Adrenal gland (tissue), 12 donors: ENCODE results near the gene SLC35A2. TPM values are rescaled to one million over a fixed set of nuclear protein-coding genes. Genes with fewer than 3 reads are reported as not detected.

Source experiments
- DNase-seq, 7 donors: peaks; one replicate each; pipeline ENCODE4 v3.0.0-alpha.2; 2019 to 2020
- H3K27ac ChIP-seq, 5 donors: fragments of 200-600 bp; sonication (generic) in 4 of 5; 1 replicate in 3 of 5; 2 replicates in 2 of 5; pipeline versions ENCODE4 v1.5.1 to v1.8.0; 2016 to 2020; ENCODE audit warnings: mild to moderate bottlenecking in 1 of 5
- H3K27me3 ChIP-seq: fragments of 200-600 bp; 2 replicates; pipeline ENCODE4 v1.8.0; 2021
- H3K36me3 ChIP-seq, 2 donors: fragments of 200-600 bp; replicated peaks in 1 of 2; 1 replicate in 1 of 2; 2 replicates in 1 of 2; pipeline versions ENCODE4 v1.5.1 to v1.8.0; 2018 to 2022
- H3K4me1 ChIP-seq, 2 donors: fragments of 200-600 bp; replicated peaks in 1 of 2; 1 replicate in 1 of 2; 2 replicates in 1 of 2; pipeline versions ENCODE4 v1.5.1 to v1.8.0; 2018 to 2021
- H3K4me3 ChIP-seq, 4 donors: fragments of 200-600 bp; sonication (generic) in 3 of 4; one replicate each; pipeline ENCODE4 v1.5.1; 2016 to 2018
- H3K9me3 ChIP-seq, 3 donors: fragments of 200-600 bp; sonication (generic) in 1 of 3; replicated peaks in 1 of 3; 1 replicate in 2 of 3; 2 replicates in 1 of 3; pipeline versions ENCODE4 v1.5.1 to v1.8.0; 2016 to 2021
- POLR2A ChIP-seq, 2 donors: fragments of 450-650 bp; IDR thresholded peaks; one replicate each; pipeline ENCODE4 v1.6.1; 2017; ENCODE audit warnings: antibody characterized with exemption in 2 of 2, mild to moderate bottlenecking in 2 of 2, moderate library complexity in 1 of 2
- WGBS, 4 donors: extraction: QIAGEN DNeasy Blood & Tissue Kit in 2 of 4; methylation state at CpG; one replicate each; pipeline versions ENCODE4 v1.1.5 to v1.1.7; 2013 to 2017; 5-methylcytosine and 5-hydroxymethylcytosine counted together
- intact Hi-C, 2 donors: fragments of 100-400 bp; cut with DNase I; formaldehyde crosslinking; loops; one replicate each; pipeline versions ENCODE4 v1.14.1 to v1.15.0; 2022 to 2023
- polyA plus RNA-seq, 3 donors: library from polyadenylated mRNA; stranded (reverse); fragments of 200-250 nt in 2 of 3; fragments of 350-450 nt in 1 of 3; fragmentation: Illumina TruSeq in 1 of 3; extraction: RNeasy Lipid Tissue Mini Kit (QIAGEN cat#74804) in 1 of 3; gene quantifications; one replicate each; pipeline ENCODE4 v1.2.3, GENCODE V29; 2013 to 2014
- total RNA-seq, 9 donors: library from RNA; depleted of rRNA in 4 of 9; stranded (reverse); fragments of >200 nt in 4 of 9; fragments of 120-200 nt in 1 of 9; fragmentation: NEBNext Ultra II Directional in 1 of 9; extraction: Animal tissue kit (Norgen Biotek cat#: 25700) in 1 of 9; gene quantifications; one replicate each; pipeline versions ENCODE4 v1.1.0 to v1.2.4, GENCODE V29; 2013 to 2023
- TF ChIP-seq, protein P1 (sequence below), 6 experiments: fragments of 450-650 bp in 4 of 6; fragments of 200-600 bp in 2 of 6; sonication (generic) in 1 of 6; IDR thresholded peaks; 1 replicate in 5 of 6; 2 replicates in 1 of 6; pipeline versions ENCODE4 v1.5.1 to v1.8.0; 2016 to 2021; ENCODE audit warnings: antibody characterized with exemption in 6 of 6, mild to moderate bottlenecking in 2 of 6, moderate library complexity in 1 of 6
- donor health status: healthy with polysubstance abuse.
- donor health status: Bipolar disorder and iron deficiency.
- donor health status: DM: yes; HTN: yes; CAD: no.
- donor health status: DM: no; HTN: no; CAD: no.
- donor health status: DM: no; HTN: no; CAD: no.
- donor health status: DM: yes; HTN: yes; CAD: no.

The SLC35A2 gene
- total and polyA plus RNA-seq, 12 donors: 5.1 to 59.7 (median 31.9) TPM

DNA sequence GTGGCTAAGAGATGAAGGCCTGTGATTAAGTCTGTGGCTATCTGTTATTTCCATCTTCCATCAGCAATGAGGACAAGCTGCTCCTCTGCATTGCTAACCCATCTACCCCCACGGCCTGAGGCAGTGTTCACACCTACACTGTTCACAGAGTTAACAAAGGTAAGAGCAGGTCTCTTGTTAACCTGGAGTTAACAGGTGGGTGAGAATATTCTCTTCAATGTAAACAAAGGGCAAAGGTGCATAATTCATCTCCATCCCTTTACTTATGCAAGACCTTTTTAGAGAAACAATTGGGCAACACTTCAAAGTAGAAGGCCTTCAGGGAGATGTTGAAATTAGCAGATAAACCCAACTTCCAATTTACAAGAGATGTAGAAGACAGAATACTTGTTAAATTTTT lies 2.8 kb downstream of the SLC35A2 start:
- Histone ChIP-seq H3K9me3 (no peaks in the 10 kb centered on the region), H3K4me1 (peaks cover 0 to 5% of the 10 kb centered on the region in 2 donors), H3K36me3 (peaks cover 0 to 5% of the 10 kb centered on the region in 2 donors), H3K27me3 (no peaks in the 10 kb centered on the region), H3K27ac (no peak overlapping the region), H3K4me3 (no peak overlapping the region)
- intact Hi-C loops: loop anchor here in 1 of 2 donors (10.0 kb wide), 1 partner anchor 114 kb away; no protein-coding TSS in a partner anchor
- 38 to 100% (median 68%) methylated on average over 1 of the region's 1 CpG for WGBS, 4 donors
- DNase-seq: no peak
- TF ChIP-seq POLR2A (IDR thresholded peaks at IDR 0.05): no peak
- TF ChIP-seq, protein P1, sequence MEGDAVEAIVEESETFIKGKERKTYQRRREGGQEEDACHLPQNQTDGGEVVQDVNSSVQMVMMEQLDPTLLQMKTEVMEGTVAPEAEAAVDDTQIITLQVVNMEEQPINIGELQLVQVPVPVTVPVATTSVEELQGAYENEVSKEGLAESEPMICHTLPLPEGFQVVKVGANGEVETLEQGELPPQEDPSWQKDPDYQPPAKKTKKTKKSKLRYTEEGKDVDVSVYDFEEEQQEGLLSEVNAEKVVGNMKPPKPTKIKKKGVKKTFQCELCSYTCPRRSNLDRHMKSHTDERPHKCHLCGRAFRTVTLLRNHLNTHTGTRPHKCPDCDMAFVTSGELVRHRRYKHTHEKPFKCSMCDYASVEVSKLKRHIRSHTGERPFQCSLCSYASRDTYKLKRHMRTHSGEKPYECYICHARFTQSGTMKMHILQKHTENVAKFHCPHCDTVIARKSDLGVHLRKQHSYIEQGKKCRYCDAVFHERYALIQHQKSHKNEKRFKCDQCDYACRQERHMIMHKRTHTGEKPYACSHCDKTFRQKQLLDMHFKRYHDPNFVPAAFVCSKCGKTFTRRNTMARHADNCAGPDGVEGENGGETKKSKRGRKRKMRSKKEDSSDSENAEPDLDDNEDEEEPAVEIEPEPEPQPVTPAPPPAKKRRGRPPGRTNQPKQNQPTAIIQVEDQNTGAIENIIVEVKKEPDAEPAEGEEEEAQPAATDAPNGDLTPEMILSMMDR (IDR thresholded peaks at IDR 0.05): no peak

DNA sequence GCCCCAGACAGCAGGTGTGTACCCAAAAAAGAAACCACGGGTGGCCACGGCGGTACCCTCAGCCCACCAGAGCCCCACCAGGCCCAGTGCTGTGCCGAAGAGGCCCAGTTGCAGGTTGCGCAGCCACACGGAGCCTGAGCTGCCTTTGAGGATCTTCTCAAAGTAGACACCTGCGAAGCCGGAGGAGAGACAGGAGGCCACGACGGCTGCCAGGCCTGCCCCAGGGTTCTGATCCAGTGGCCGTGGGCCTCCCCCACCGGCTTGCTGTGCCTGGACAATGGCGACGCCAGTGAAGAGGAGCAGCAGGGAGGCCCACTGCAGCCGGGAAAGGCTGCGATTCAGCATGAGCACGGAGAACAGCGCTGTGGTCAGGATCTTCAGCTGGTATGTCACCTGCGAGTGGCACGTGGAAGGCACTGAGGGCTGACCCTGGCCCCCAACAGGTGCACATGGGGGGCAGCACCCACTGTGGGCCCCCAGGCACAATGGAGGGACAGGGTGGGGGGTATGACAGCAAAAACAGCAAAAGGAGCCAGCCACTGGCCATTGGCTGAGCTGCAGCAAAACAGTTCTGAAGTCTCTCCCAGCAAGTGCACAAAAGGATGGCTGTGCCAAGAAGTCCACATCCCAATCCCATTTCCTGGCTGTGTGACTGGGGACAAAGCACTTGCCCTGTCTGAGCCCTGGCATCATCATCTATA lies 6.2 kb downstream of the SLC35A2 start:
- 83 to 98% (median 94%) methylated on average over 10 to 20 of the region's 20 CpGs for WGBS, 4 donors
- Histone ChIP-seq H3K4me1 (no peaks in the 10 kb centered on the region), H3K9me3 (no peaks in the 10 kb centered on the region), H3K27ac (no peak overlapping the region), H3K27me3 (no peaks in the 10 kb centered on the region), H3K4me3 (no peak overlapping the region), H3K36me3 (peaks cover 0 to 24% of the 10 kb centered on the region in 2 donors)
- no peak for DNase-seq
- intact Hi-C loops: loop anchor here in 1 of 2 donors (10.0 kb wide), 1 partner anchor 110 kb away; no protein-coding TSS in a partner anchor
- TF ChIP-seq, protein P1 (IDR thresholded peaks at IDR 0.05): no peak
- TF ChIP-seq POLR2A (IDR thresholded peaks at IDR 0.05): no peak

DNA sequence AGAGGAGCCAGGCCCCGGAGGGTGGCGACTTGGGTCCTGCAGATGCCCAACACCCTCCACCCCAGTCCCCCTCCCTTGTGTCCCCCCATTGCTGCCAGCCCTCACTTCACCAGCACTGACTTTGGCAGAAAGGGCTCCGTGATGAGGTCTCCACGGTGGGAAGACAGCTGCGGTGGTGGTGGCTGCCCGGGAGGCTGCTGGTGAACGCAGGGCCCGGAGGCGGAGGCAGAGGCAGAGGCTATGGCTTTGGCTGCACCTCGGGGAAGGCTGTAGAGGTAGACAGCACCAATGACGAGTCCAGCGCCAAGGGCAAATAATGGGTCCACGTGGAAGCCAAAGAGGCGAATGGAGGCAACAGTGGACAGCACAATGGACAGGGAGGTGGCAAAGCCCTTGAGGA lies 6.8 kb downstream of the SLC35A2 start:
- whole genome bisulfite sequencing, 4 donors: 85 to 92% (median 91%) methylated on average over 7 to 14 of the region's 14 CpGs
- TF ChIP-seq POLR2A (IDR thresholded peaks at IDR 0.05): no peak
- TF ChIP-seq, protein P1 (IDR thresholded peaks at IDR 0.05): no peak
- Histone ChIP-seq H3K9me3 (no peaks in the 10 kb centered on the region), H3K4me1 (no peaks in the 10 kb centered on the region), H3K27me3 (no peaks in the 10 kb centered on the region), H3K27ac (no peak overlapping the region), H3K4me3 (no peak overlapping the region), H3K36me3 (peaks cover 0 to 24% of the 10 kb centered on the region in 2 donors)
- intact Hi-C loops: loop anchor here in 1 of 2 donors (10.0 kb wide), 1 partner anchor 110 kb away; no protein-coding TSS in a partner anchor
- DNase-seq: no peak

DNA sequence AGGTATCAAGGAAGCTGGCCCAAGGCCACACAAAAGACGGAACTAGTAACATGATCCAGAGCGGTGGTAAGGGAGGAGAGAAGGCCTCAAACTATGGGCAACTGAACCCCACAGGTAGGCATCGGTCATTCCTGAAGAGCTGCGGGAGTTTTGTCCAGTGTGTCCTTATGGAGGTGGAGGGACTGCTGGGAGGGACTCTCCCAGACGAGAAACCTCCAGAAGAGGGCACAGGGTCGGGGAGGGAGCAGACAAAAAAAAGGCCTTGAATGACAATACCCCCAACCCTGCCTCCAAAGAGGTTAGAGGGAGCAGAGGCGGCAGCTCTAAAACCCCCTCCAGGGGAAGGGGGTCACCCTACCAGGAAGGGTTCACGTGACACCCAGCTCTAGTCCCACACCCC lies 7.3 kb downstream of the SLC35A2 start:
- Histone ChIP-seq H3K27ac (no peak overlapping the region), H3K36me3 (peaks cover 0 to 24% of the 10 kb centered on the region in 2 donors), H3K27me3 (no peaks in the 10 kb centered on the region), H3K9me3 (no peaks in the 10 kb centered on the region), H3K4me1 (peaks cover 0 to 1% of the 10 kb centered on the region in 2 donors), H3K4me3 (no peak overlapping the region)
- TF ChIP-seq POLR2A (IDR thresholded peaks at IDR 0.05): no peak
- TF ChIP-seq, protein P1 (IDR thresholded peaks at IDR 0.05): no peak
- DNase-seq: no peak
- 76 to 100% (median 82%) methylated on average over 1 to 8 of the region's 8 CpGs for WGBS, 4 donors
- intact Hi-C loops: loop anchor here in 1 of 2 donors (10.0 kb wide), 1 partner anchor 109 kb away; no protein-coding TSS in a partner anchor
